ENCODE results near the gene RPTN.

Gene RPTN

DNA sequence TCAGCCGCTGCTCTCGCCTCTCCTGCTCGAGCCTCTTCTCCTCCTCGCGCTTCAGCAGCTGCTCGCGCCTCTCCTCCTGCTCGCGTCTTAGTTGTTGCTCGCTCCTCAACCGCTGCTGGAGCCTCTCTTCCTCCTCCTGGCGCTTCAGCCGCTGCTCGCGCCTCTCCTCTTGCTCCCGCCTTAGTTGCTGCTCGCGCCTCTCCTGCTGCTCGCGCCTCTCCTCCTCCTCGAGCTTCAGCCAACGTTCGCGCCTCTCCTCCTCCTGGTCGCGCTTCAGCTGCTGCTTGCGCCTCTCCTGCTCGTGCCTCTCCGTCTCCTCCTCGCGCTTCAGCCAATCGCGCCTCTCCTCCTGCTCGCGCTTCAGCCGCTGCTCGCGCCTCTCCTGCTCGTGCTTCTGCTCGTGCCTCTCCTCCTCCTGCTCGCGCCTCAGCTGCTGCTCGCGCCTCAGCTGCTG lies 47.5 kb downstream of the RPTN start:
- TF ChIP-seq ARNT (IDR thresholded peaks at IDR 0.05), result no peak
- no peak for TF ChIP-seq FOXA1 (IDR thresholded peaks at IDR 0.05)
- peak; percentile 87 for TF ChIP-seq L3MBTL2 (conservative IDR thresholded peaks at IDR 0.05)
- peak; percentile 46 for DNase-seq (ENCODE audit: extremely low spot score)
- ChIA-PET CTCF (interaction anchor here (0.8 to 2.9 kb wide), 8 partner anchors 13 to 347 kb away, joined by 3 to 10 read pairs (median 4); no protein-coding TSS in a partner anchor), POLR2A (interaction anchor here (0.6 to 1.9 kb wide), 7 partner anchors 58 to 851 kb away, joined by 3 to 5 read pairs (median 3); partner anchors contain the start of gene S100A11)

DNA sequence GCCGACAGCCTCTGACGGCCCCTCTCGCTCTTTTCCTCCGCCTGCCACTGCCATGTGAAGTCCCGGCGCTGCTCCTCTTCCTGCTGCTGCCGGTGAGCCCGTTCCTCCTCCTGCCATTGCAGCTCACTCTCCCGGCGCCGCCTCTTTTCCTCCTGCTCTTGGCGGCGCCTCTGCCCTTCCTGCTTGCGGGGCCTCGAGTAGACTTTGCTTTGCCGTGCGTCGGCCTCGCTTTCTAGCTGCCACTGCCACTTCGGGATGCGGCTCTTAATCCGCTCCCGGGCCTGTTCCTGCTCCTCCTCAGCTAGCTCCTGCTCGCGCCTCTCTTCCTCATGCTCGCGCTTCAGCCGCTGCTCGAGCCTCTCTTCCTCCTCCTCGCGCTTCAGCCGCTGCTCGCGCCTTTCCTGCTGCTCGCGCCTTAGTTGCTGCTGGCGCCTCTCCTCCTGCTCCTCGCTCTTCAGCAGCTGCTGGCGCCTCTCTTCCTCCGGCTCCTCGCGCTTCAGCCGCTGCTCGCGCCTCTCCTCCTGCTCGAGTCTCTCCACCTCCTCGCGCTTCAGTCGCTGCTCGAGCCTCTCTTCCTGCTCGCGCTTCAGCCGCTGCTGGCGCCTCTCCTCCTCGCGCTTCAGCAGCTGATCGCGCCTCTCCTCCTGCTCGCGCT lies 48.0 kb downstream of the RPTN start:
- TF ChIP-seq L3MBTL2 (conservative IDR thresholded peaks at IDR 0.05), result peak; percentile 86
- TF ChIP-seq ELF4 (IDR thresholded peaks at IDR 0.05), result no peak
- peak; percentile 34 for DNase-seq (ENCODE audit: extremely low spot score)
- ChIA-PET CTCF (interaction anchor here (0.7 to 2.9 kb wide), 8 partner anchors 58 to 351 kb away, joined by 3 to 10 read pairs (median 4); no protein-coding TSS in a partner anchor), POLR2A (interaction anchor here (0.7 to 3.4 kb wide), 8 partner anchors 26 to 850 kb away, joined by 3 to 23 read pairs (median 4); partner anchors contain the start of gene S100A11)

DNA sequence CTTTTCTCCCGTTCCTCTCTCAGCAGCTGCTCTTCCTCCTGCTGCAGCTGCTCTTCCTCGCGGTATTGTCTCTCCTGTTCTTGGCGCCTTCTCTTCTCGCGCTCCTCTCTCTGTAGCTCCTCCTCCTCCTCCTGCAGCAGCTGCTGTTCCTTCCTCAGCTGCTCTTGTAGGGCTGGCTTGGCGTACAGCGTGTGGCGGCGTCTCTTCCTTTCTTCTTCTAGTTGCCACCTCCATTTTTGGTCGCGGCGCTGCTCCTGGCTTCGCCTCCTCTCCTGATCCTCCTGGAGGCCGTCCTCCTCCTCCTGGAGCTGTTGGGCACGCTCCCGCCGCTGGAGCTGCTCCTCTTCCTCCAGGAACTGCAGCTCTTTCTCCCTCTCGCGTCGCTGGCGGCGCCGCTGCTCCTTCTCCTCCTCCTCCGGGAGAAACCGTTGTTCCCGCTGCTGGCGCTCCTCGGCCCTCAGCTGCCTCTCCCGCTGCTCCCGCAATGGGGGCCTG lies 48.6 kb downstream of the RPTN start:
- peak; percentile 51 for DNase-seq (ENCODE audit: extremely low spot score)
- TF ChIP-seq HDGF (IDR thresholded peaks at IDR 0.05; ENCODE audit: borderline replicate concordance) (no peak), SP1 (IDR thresholded peaks at IDR 0.05) (no peak), FOXK2 (IDR thresholded peaks at IDR 0.05) (no peak), FOXM1 (IDR thresholded peaks at IDR 0.05; ENCODE audit: borderline replicate concordance) (no peak), CTBP1 (IDR thresholded peaks at IDR 0.05; ENCODE audit: borderline replicate concordance) (no peak), FOXA1 (IDR thresholded peaks at IDR 0.05) (no peak), L3MBTL2 (conservative IDR thresholded peaks at IDR 0.05) (peak; percentile 66), ELF4 (IDR thresholded peaks at IDR 0.05) (no peak)
- CTCF ChIA-PET, result interaction anchor here (0.7 to 2.9 kb wide), 9 partner anchors 57 to 352 kb away, joined by 3 to 10 read pairs (median 4); no protein-coding TSS in a partner anchor
- POLR2A ChIA-PET, result interaction anchor here (0.9 to 3.4 kb wide), 9 partner anchors 23 to 201 kb away, joined by 3 to 23 read pairs (median 5); partner anchors contain the start of genes S100A11 and THEM4

DNA sequence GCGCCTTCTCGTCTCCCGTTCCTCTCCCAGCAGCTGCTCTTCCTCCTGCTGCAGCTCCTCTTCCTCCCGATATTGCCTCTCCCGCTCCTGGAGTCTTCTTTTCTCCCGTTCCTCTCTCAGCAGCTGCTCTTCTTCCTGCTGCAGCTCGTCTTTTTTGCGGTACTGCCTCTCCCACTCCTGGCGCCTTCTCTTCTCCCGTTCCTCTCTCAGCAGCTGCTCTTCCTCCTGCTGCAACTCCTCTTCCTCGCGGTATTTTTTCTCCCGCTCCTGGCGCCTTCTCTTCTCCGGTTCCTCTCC lies 49.1 kb downstream of the RPTN start:
- ChIA-PET CTCF (interaction anchor here (0.7 to 2.9 kb wide), 10 partner anchors 57 to 464 kb away, joined by 3 to 12 read pairs (median 4); no protein-coding TSS in a partner anchor), POLR2A (interaction anchor here (1.2 to 3.4 kb wide), 9 partner anchors 13 to 201 kb away, joined by 3 to 23 read pairs (median 5); partner anchors contain the start of genes S100A11 and THEM4)
- no peak for DNase-seq (ENCODE audit: extremely low spot score)
- no peak for TF ChIP-seq FOXA1 (IDR thresholded peaks at IDR 0.05)
- no peak for TF ChIP-seq HDGF (IDR thresholded peaks at IDR 0.05; ENCODE audit: borderline replicate concordance)

DNA sequence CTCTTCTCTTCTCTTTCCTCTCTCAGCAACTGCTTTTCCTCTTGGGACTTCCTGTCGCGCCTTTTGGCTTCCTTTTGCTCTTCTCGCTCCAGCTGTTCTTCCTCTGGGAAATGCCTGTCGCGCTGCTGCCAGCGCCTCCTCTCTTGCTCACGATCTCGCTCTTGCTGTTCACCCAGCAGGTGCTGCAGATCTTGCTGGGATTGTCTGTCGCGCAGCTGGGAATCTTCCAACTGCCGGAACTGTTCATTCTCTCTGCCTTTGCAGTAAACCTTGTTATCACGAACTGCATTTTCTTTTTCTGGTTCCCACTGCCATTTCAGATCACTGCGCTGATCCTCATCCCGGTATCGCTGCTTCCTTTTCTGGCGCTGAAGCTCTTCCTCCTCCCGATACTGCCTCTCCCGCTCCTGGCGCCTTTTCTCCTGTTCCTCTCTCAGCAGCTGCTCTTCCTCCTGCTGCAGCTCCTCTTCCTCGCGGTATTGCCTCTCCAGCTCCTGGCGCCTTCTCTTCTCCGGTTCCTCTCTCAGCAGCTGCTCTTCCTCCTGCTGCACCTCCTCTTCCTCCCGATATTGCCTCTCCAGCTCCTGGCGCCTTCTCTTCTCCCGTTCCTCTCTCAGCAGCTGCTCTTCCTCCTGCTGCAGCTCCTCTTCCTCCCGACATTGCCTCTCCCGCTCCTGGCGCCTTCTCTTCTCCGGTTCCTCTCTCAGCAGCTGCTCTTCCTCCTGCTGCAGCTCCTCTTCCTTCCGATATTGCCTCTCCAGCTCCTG lies 49.6 kb downstream of the RPTN start:
- ChIA-PET CTCF (interaction anchor here (0.6 to 2.9 kb wide), 10 partner anchors 19 to 465 kb away, joined by 3 to 12 read pairs (median 4); no protein-coding TSS in a partner anchor), POLR2A (interaction anchor here (0.7 to 3.4 kb wide), 11 partner anchors 13 to 933 kb away, joined by 3 to 23 read pairs (median 4); partner anchors contain the start of genes S100A11 and THEM4)
- DNase-seq (ENCODE audit: extremely low spot score), result no peak
- no peak for TF ChIP-seq NFRKB (IDR thresholded peaks at IDR 0.05)
- no peak for TF ChIP-seq CTBP1 (IDR thresholded peaks at IDR 0.05; ENCODE audit: borderline replicate concordance)
- TF ChIP-seq SP1 (IDR thresholded peaks at IDR 0.05), result no peak
- no peak for TF ChIP-seq FOXM1 (IDR thresholded peaks at IDR 0.05; ENCODE audit: borderline replicate concordance)
- no peak for TF ChIP-seq HDGF (IDR thresholded peaks at IDR 0.05; ENCODE audit: borderline replicate concordance)
- TF ChIP-seq L3MBTL2 (conservative IDR thresholded peaks at IDR 0.05), result peak; percentile 23

DNA sequence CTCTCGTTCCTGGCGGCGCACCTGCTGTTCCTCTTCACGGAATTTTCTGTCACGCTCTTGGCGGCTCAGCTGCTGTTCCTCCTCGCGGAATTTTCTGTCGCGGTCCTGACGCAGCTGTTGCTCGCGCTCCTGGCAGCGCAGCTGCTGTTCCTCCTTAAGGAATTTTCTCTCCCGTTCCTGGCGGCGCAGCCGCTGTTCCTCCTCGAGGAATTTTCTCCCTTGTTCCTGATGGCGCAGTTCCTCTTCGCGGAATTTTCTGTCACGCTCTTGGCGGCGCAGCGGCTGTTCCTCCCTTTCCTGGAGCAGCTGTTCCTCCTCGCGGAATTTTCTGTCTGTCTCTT lies 50.2 kb downstream of the RPTN start:
- no peak for TF ChIP-seq SUZ12 (IDR thresholded peaks at IDR 0.05)
- TF ChIP-seq ZNF384 (IDR thresholded peaks at IDR 0.05), result no peak
- no peak for TF ChIP-seq TARDBP (IDR thresholded peaks at IDR 0.05)
- TF ChIP-seq FOXK2 (IDR thresholded peaks at IDR 0.05), result no peak
- TF ChIP-seq, protein P1, sequence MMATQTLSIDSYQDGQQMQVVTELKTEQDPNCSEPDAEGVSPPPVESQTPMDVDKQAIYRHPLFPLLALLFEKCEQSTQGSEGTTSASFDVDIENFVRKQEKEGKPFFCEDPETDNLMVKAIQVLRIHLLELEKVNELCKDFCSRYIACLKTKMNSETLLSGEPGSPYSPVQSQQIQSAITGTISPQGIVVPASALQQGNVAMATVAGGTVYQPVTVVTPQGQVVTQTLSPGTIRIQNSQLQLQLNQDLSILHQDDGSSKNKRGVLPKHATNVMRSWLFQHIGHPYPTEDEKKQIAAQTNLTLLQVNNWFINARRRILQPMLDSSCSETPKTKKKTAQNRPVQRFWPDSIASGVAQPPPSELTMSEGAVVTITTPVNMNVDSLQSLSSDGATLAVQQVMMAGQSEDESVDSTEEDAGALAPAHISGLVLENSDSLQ (IDR thresholded peaks at IDR 0.05), result no peak
- TF ChIP-seq ELF4 (IDR thresholded peaks at IDR 0.05), result no peak
- no peak for TF ChIP-seq L3MBTL2 (conservative IDR thresholded peaks at IDR 0.05)
- TF ChIP-seq LEF1 (IDR thresholded peaks at IDR 0.05; ENCODE audit: borderline replicate concordance), result no peak
- TF ChIP-seq BHLHE40 (IDR thresholded peaks at IDR 0.05; ENCODE audit: borderline replicate concordance), result no peak
- no peak for TF ChIP-seq ARNT (IDR thresholded peaks at IDR 0.05)
- ChIA-PET CTCF (interaction anchor here (0.6 to 2.4 kb wide), 5 partner anchors 18 to 350 kb away, joined by 3 to 12 read pairs (median 5); no protein-coding TSS in a partner anchor), POLR2A (interaction anchor here (1.2 to 3.4 kb wide), 4 partner anchors 12 to 73 kb away, joined by 3 to 23 read pairs (median 5); partner anchors contain the start of gene S100A11)
- no peak for DNase-seq (ENCODE audit: extremely low spot score)

DNA sequence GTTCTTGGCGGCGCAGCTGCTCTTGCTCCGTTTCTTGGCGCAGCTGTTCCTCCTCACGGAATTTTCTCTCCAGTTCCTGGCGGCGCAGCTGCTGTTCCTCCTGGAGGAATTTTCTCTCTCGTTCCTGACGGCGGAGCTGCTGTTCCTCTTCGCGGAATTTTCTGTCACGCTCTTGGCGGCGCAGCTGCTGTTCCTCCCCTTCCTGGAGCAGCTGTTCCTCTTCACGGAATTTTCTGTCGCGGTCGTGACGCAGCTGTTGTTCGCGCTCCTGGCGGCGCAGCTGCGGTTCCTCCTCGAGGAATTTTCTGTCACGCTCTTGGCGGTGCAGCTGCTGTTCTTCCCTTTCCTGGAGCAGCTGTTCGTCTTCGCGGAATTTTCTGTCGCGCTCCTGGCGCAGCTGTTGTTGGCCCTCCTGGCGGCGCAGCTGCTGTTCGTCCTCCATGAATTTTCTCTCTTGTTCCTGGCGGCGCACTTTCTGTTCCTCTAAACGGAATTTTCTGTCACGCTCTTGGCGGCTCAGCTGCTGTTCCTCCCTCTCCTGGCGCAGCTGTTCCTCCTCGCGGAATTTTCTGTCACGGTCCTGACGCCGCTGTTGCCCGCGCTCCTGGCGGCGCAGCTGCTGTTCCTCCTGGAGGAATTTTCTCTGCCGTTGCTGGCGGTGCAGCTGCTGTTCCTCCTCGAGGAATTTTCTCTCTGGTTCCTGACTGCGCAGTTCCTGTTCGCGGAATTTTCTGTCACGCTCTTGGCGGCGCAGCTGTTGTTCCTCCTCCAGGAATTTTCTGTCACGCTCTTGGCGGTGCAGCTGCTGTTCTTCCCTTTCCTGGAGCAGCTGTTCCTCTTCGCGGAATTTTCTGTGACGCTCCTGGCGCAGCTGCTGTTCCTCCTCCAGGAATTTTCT lies 50.8 kb downstream of the RPTN start:
- CTCF ChIA-PET, result interaction anchor here (0.6 to 2.4 kb wide), 7 partner anchors 55 to 350 kb away, joined by 3 to 12 read pairs (median 3); no protein-coding TSS in a partner anchor
- POLR2A ChIA-PET, result interaction anchor here (3.4 kb wide), 1 partner anchor 72 kb away, joined by 23 read pairs; the partner anchor contains the start of gene S100A11
- TF ChIP-seq ARNT (IDR thresholded peaks at IDR 0.05), result no peak
- 0 out of 2 replicates have a peak, but pooled peaks have one; percentile 11 for TF ChIP-seq L3MBTL2 (conservative IDR thresholded peaks at IDR 0.05)
- TF ChIP-seq LEF1 (IDR thresholded peaks at IDR 0.05; ENCODE audit: borderline replicate concordance), result no peak
- TF ChIP-seq, protein P1 (IDR thresholded peaks at IDR 0.05), result no peak
- TF ChIP-seq ELF4 (IDR thresholded peaks at IDR 0.05), result no peak
- DNase-seq (ENCODE audit: extremely low spot score), result no peak
